SU-DHL-6 (cell line): ENCODE measurements around the gene CLDN9.

Experiments
- H2AFZ ChIP-seq: fragments of 200-600 bp; sonication (generic); 2 replicates; pipeline ENCODE4 v1.6.1; 2014; ENCODE audit warnings: low read depth, mild to moderate bottlenecking, moderate library complexity, mixed read lengths, antibody characterized with exemption, low read length; ENCODE audit not compliant: severe bottlenecking
- H3F3A ChIP-seq: fragments of 200-600 bp; shearing (Covaris generic); 2 replicates; pipeline ENCODE4 v1.6.0; 2016; ENCODE audit warnings: antibody characterized with exemption, mild to moderate bottlenecking; ENCODE audit not compliant: insufficient read depth
- H3K27ac ChIP-seq: fragments of 200-600 bp; sonication (generic); 2 replicates; pipeline ENCODE4 v1.5.1; 2016; ENCODE audit warnings: low read depth, mild to moderate bottlenecking, low read length, moderate library complexity, mixed read lengths
- H3K27me3 ChIP-seq: fragments of 200-600 bp; sonication (generic), shearing (Covaris generic); 2 replicates; pipeline ENCODE4 v1.6.0; 2014; ENCODE audit warnings: mild to moderate bottlenecking, low read length
- H3K36me3 ChIP-seq: fragments of 200-600 bp; sonication (generic); 2 replicates; pipeline ENCODE4 v1.6.1; 2014; ENCODE audit warnings: mild to moderate bottlenecking, low read length, mixed read lengths
- H3K4me2 ChIP-seq: fragments of 300-600, 200-600 bp; shearing (Covaris generic), sonication (generic); 2 replicates; pipeline ENCODE4 v1.6.0; 2014; ENCODE audit warnings: low read length, low read depth, mild to moderate bottlenecking; ENCODE audit not compliant: poor library complexity, severe bottlenecking
- H3K4me3 ChIP-seq: fragments of 200-600 bp; sonication (generic); 2 replicates; pipeline ENCODE4 v1.5.1; 2014; ENCODE audit warnings: antibody characterized with exemption, low read length, mild to moderate bottlenecking, mixed read lengths; ENCODE audit not compliant: insufficient read depth, poor library complexity, severe bottlenecking
- H3K79me2 ChIP-seq: fragments of 200-600 bp; sonication (generic); 2 replicates; pipeline ENCODE4 v1.6.1; 2014; ENCODE audit warnings: mild to moderate bottlenecking, low read length, moderate library complexity; ENCODE audit not compliant: insufficient read depth
- H3K9ac ChIP-seq: fragments of 200-600 bp; sonication (generic); 2 replicates; pipeline ENCODE4 v1.7.0; 2014; ENCODE audit warnings: mild to moderate bottlenecking, low read length
- H3K9me2 ChIP-seq: fragments of 200-600 bp; sonication (generic); replicated peaks from 2 replicates; pipeline ENCODE4 v1.6.1; 2014; ENCODE audit warnings: low read length; ENCODE audit not compliant: insufficient read depth
- H3K9me3 ChIP-seq: fragments of 200-600 bp; sonication (generic); 2 replicates; pipeline ENCODE4 v1.6.1; 2014; ENCODE audit warnings: low read length, mixed read lengths; ENCODE audit not compliant: insufficient read depth
- H4K20me1 ChIP-seq: fragments of 200-600 bp; sonication (generic); 2 replicates; pipeline ENCODE4 v1.6.1; 2014; ENCODE audit warnings: low read depth, mild to moderate bottlenecking, antibody characterized with exemption, low read length, moderate library complexity, mixed read lengths
- EZH2phosphoT487 ChIP-seq: fragments of 200-600 bp; sonication (generic), shearing (Covaris generic); conservative IDR thresholded peaks from 2 replicates; pipeline ENCODE4 v1.6.1; 2018; ENCODE audit warnings: mild to moderate bottlenecking, antibody characterized with exemption, low read length, moderate library complexity, mixed read lengths
- TF ChIP-seq, protein P1 (sequence below): fragments of 200-600 bp; sonication (generic); IDR thresholded peaks from one replicate; pipeline ENCODE4 v1.5.1; 2017; ENCODE audit warnings: antibody characterized with exemption, mild to moderate bottlenecking, low read length, moderate library complexity; ENCODE audit not compliant: insufficient read depth, poor library complexity, severe bottlenecking

CLDN9 gene

DNA sequence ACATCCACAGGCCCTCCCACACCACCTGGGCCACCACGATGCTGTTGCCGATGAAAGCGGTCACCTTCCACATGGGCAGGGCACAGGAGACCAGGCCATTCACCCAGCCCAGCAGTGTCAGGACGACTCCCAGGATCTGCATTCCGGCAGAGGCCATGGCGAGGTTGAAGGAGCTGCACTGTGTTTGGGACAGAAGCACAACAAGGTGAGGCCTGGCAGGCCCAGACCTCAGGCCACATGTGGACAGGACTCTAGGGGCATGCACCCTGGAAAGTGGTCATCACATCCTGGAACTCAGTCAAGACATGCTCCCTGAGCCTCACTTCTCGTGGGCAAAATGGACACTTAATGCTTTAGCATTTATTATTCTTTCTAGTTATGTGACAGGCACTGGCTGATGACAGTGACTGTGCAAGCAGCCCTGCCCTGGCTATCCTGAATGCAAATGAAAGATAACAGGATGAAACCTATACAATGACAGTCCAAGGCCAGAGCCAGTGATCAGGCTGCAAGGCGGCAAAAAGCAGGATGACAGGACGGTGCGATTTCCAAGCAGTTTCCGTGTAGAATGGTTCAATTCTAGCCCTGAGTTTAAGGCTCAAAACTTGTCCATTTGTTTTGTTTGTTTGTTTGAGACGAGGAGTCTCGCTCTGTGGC, 3.3 kb downstream of the CLDN9 start:
- H3K4me3 ChIP-seq = no peak overlapping the region
- H3K9ac ChIP-seq = no peak overlapping the region
- H3K27ac ChIP-seq = no peak overlapping the region
- no peak overlapping the region for H2AFZ ChIP-seq
- H3F3A ChIP-seq = no peaks in the 10 kb centered on the region
- TF ChIP-seq, protein P1, sequence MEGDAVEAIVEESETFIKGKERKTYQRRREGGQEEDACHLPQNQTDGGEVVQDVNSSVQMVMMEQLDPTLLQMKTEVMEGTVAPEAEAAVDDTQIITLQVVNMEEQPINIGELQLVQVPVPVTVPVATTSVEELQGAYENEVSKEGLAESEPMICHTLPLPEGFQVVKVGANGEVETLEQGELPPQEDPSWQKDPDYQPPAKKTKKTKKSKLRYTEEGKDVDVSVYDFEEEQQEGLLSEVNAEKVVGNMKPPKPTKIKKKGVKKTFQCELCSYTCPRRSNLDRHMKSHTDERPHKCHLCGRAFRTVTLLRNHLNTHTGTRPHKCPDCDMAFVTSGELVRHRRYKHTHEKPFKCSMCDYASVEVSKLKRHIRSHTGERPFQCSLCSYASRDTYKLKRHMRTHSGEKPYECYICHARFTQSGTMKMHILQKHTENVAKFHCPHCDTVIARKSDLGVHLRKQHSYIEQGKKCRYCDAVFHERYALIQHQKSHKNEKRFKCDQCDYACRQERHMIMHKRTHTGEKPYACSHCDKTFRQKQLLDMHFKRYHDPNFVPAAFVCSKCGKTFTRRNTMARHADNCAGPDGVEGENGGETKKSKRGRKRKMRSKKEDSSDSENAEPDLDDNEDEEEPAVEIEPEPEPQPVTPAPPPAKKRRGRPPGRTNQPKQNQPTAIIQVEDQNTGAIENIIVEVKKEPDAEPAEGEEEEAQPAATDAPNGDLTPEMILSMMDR = no peak
- TF ChIP-seq EZH2phosphoT487 = no peak
- no peaks in the 10 kb centered on the region for H3K27me3 ChIP-seq
- no peaks in the 10 kb centered on the region for H3K36me3 ChIP-seq
- H3K9me3 ChIP-seq = no peaks in the 10 kb centered on the region
- H3K9me2 ChIP-seq = no peaks in the 10 kb centered on the region
- no peaks in the 10 kb centered on the region for H4K20me1 ChIP-seq
- H3K4me2 ChIP-seq = no peak overlapping the region
- H3K79me2 ChIP-seq = no peaks in the 10 kb centered on the region

DNA sequence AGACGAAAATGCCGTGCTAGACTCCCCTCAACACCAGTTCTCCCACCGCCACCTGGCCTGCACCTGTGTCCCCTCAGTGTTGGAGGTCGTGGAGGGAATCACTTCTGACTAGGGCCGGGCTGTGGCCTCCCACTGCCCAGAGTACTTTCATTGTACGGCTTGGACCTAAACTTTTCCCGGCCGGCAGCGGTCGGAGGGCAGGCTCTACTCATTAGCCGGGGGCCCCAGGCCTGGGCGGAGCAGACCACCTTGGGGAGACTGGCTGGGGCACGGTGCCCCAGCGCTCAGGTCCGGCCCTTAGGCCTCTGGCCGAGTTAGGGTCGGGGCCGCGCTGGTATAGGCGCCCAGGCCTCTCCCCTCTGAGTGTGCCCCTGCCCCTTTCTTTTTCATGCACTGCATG, 4.6 kb downstream of the CLDN9 start:
- Histone ChIP-seq H3K9me3 (no peaks in the 10 kb centered on the region), H3K4me3 (no peak overlapping the region), H3K36me3 (no peaks in the 10 kb centered on the region), H3K9me2 (no peaks in the 10 kb centered on the region), H4K20me1 (no peaks in the 10 kb centered on the region), H3K9ac (no peak overlapping the region), H3F3A (peaks cover 9% of the 10 kb centered on the region), H3K27ac (no peak overlapping the region), H3K79me2 (no peaks in the 10 kb centered on the region), H3K4me2 (no peak overlapping the region), H2AFZ (no peak overlapping the region), H3K27me3 (no peaks in the 10 kb centered on the region)
- no peak for TF ChIP-seq EZH2phosphoT487

DNA sequence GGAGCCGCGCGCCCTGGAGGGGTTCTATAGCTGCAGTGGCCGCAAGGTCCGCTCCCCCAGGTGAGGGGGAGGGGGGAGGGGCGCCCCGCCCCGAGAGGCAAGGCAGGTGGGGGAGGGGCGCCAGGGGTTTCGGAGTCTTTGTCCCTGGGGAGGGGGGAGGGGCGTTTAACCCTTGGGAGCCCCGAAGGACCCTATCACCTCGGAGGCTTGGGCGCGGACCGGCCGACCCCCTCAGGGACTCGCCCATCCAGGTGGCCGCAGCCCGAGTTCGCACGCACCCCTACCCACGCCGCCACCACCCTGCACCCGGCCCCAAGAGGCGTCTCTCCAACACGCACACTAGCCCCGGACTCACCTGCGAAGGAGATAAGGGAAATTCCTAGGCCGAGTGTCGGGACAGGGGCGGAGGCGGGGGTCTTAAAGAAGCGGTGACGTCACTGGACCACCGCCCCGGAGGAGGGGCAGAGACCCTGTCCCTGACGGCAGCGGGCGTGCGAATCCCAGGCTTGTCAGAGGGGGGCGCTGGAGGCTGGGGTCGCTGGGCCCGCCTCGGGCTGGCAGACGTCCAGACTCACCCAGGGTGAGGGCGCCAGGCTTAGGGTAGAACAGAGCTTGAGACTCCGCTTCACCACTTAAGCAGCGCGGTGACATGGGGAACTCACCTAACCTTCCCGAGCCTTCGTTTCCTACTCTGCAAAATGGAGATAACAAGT, 5.2 kb downstream of the CLDN9 start, which contains the start of gene CLDN6:
TSS of gene CLDN6 (minus strand) at position 390 of the 713 bp plus-strand sequence. CDS start 2,162 bp downstream, outside the sequence.
- Histone ChIP-seq H3K27ac (no peak within 1 kb of the TSS), H3K9ac (no peak within 1 kb of the TSS)

More for the DNA sequence above, 5.2 kb downstream of the CLDN9 start, which contains the start of gene CLDN6:
- Histone ChIP-seq H2AFZ (no peak within 1 kb of the TSS), H3F3A (peaks cover 15% of the 10 kb centered on the region), H3K4me3 (no peak within 1 kb of the TSS), H3K9me3 (no peaks in the 10 kb centered on the region), H3K4me2 (no peak within 1 kb of the TSS), H3K36me3 (no peaks in the 10 kb centered on the region), H3K79me2 (no peaks in the 10 kb centered on the region), H3K9me2 (no peaks in the 10 kb centered on the region), H4K20me1 (no peaks in the 10 kb centered on the region), H3K27me3 (no peaks in the 10 kb centered on the region)
- TF ChIP-seq, protein P1 = no peak
- TF ChIP-seq EZH2phosphoT487 = no peak
